Retinal pigment epithelial cell (primary cell): ENCODE data around the gene IQCN.

Experiments
- DNase-seq: peaks from one replicate; pipeline ENCODE4 v3.0.0-alpha.2; 2010; ENCODE audit warnings: low read depth
- H3K4me3 ChIP-seq: 2 replicates; pipeline ENCODE4 v1.5.1; 2011; ENCODE audit warnings: mild to moderate bottlenecking, low read length, control low read depth, moderate library complexity
- CTCF ChIP-seq: conservative IDR thresholded peaks from 2 replicates; pipeline ENCODE4 v1.5.1; 2011; ENCODE audit warnings: low read depth, low read length, control low read depth, inconsistent platforms

Gene IQCN

GRCh38 chr19:18225355-18225701 lies 48.9 kb downstream of the IQCN start:
- no peak for DNase-seq
- no peak overlapping the region for H3K4me3 ChIP-seq
- no peak for TF ChIP-seq CTCF

GRCh38 chr19:18224525-18225354 lies 49.5 kb downstream of the IQCN start:
- DNase-seq: peak; percentile 94
- no peak for TF ChIP-seq CTCF
- H3K4me3 ChIP-seq: peak overlapping the region; percentile 48

- DNase-seq: no peak
- no peak for TF ChIP-seq CTCF
- peak overlapping the region; percentile 48 for H3K4me3 ChIP-seq
Observed at GRCh38 chr19:18223860-18224524, 50.3 kb downstream of the IQCN start.

GRCh38 chr19:18221815-18222725 lies 52.2 kb downstream of the IQCN start:
- DNase-seq: no peak
- H3K4me3 ChIP-seq: no peak overlapping the region
- no peak for TF ChIP-seq CTCF

GRCh38 chr19:18220632-18221275 lies 53.5 kb downstream of the IQCN start:
- no peak for DNase-seq
- H3K4me3 ChIP-seq: no peak overlapping the region
- no peak for TF ChIP-seq CTCF

GRCh38 chr19:18219911-18220631 lies 54.2 kb downstream of the IQCN start:
- DNase-seq: no peak
- no peak for TF ChIP-seq CTCF
- no peak overlapping the region for H3K4me3 ChIP-seq
